Measurements from ENCODE around the gene SERPINA4. TPM values are rescaled to one million over a fixed set of nuclear protein-coding genes. Genes with fewer than 3 reads are reported as not detected.

The SERPINA4 gene
- total RNA-seq, 2 donors from 2014 or later: 0.37 TPM; not detected in 1

DNA sequence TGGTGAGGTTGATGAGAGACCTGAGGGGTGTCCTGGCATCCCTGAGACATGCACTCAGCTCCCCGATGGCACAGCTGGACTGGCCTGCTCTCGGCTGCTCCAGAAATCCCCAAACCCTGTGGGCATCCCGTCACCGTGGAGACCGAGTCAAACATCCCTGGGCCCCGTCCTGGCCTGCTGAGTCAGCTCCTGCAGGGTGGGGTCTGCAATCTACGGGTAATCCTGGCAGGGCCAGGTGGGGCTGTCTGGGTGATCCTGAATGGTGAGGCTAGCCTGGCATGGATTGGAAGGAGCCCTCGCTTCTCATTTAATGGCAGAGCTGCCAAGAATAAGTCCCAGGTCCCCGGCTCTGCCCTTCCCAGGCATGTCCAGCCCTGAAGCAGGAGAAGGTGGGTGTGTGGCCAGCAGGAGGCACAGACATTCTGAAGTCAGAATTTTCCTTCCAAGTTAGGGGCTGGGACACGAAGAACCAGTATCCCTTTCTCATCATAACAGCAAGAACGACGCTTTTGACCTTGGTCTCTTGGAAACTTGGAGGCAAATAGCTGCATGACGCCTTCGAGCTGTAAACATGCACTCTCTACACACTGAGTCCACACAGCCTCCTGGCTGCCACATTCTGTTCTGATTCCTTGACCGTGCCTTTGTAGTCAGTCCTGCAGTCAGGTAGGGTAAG lies 17.7 kb upstream of the SERPINA4 start:
- Histone ChIP-seq H3K9ac (ENCODE audit: low read depth in 2 of 2, low read length in 2 of 2) (no peak overlapping the region), H3K4me1 (no peaks in the 10 kb centered on the region), H3K27me3 (no peaks in the 10 kb centered on the region), H3K36me3 (no peaks in the 10 kb centered on the region), H3K4me3 (no peak overlapping the region), H3K9me3 (no peaks in the 10 kb centered on the region), H3K27ac (no peak overlapping the region)
- TF ChIP-seq, protein P1, sequence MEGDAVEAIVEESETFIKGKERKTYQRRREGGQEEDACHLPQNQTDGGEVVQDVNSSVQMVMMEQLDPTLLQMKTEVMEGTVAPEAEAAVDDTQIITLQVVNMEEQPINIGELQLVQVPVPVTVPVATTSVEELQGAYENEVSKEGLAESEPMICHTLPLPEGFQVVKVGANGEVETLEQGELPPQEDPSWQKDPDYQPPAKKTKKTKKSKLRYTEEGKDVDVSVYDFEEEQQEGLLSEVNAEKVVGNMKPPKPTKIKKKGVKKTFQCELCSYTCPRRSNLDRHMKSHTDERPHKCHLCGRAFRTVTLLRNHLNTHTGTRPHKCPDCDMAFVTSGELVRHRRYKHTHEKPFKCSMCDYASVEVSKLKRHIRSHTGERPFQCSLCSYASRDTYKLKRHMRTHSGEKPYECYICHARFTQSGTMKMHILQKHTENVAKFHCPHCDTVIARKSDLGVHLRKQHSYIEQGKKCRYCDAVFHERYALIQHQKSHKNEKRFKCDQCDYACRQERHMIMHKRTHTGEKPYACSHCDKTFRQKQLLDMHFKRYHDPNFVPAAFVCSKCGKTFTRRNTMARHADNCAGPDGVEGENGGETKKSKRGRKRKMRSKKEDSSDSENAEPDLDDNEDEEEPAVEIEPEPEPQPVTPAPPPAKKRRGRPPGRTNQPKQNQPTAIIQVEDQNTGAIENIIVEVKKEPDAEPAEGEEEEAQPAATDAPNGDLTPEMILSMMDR (IDR thresholded peaks at IDR 0.05): no peak
- DNase-seq: no peak
- intact Hi-C loops (cut with DNase I): no loop called here

DNA sequence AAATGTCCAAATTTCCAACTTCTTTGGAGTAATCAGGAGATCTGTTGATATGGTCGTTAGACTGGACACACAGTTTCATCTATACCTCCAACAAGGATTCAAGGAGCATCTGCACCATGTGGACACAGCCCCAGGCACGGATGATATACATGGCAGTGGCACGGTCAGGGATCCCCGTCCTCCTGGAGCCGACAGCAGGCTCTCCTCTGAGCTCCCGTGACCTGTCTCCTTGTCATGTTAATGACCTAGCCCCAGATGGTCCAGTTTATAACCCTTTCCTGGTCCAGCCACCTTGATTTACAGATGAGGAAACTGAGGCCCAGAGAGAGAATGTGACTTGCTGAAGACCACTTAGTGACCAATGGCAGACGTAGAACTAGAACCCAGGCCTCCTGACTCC lies 16.5 kb upstream of the SERPINA4 start:
- no peak for DNase-seq
- Histone ChIP-seq H3K9ac (ENCODE audit: low read depth in 2 of 2, low read length in 2 of 2) (no peak overlapping the region), H3K4me3 (no peak overlapping the region), H3K9me3 (no peaks in the 10 kb centered on the region), H3K27ac (no peak overlapping the region), H3K36me3 (no peaks in the 10 kb centered on the region), H3K27me3 (no peaks in the 10 kb centered on the region), H3K4me1 (no peaks in the 10 kb centered on the region)
- intact Hi-C loops (cut with DNase I): no loop called here
- TF ChIP-seq, protein P1 (IDR thresholded peaks at IDR 0.05): no peak

DNA sequence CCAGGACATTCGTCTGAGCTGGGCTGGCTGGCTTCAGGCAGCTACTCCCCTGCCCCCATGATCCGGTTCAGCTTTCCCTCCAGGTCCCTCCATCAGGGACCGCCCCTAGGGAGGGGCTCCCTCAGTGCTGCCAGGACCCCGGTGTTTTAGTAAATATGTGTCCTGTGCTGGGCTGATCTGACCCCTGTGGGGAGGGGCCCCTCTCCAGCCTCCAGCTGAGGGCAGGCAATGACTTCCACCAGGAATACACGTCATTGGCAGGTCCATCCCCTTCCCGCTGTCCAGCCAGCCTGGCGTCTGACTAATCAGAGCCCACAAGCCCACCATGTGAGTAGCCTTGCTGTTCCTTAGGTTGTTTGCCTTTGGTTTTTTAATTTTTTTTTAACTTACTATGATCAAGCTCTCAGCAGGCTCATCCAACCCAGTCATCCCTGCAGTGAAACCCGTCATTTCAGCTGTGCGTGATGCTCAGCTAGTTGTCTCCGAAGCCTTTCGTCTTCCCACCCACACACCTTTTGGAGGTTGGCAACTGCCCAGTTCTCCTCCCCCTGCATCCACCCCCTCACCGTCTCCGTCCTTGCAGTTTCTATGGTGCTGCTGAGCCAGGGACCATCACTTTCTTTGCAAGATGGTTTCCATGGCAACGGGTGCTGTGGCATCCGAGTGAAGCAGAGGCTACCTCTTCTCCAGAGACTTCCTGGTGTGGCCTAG lies 16.0 kb upstream of the SERPINA4 start:
- DNase-seq: no peak
- H3K9me3 ChIP-seq: no peaks in the 10 kb centered on the region
- no peaks in the 10 kb centered on the region for H3K36me3 ChIP-seq
- TF ChIP-seq, protein P1 (IDR thresholded peaks at IDR 0.05): no peak
- no peak overlapping the region for H3K9ac ChIP-seq (ENCODE audit: low read depth in 2 of 2, low read length in 2 of 2)
- H3K4me1 ChIP-seq: no peaks in the 10 kb centered on the region
- no peaks in the 10 kb centered on the region for H3K27me3 ChIP-seq
- H3K27ac ChIP-seq: no peak overlapping the region
- no peak overlapping the region for H3K4me3 ChIP-seq
- intact Hi-C loops (cut with DNase I): no loop called here

DNA sequence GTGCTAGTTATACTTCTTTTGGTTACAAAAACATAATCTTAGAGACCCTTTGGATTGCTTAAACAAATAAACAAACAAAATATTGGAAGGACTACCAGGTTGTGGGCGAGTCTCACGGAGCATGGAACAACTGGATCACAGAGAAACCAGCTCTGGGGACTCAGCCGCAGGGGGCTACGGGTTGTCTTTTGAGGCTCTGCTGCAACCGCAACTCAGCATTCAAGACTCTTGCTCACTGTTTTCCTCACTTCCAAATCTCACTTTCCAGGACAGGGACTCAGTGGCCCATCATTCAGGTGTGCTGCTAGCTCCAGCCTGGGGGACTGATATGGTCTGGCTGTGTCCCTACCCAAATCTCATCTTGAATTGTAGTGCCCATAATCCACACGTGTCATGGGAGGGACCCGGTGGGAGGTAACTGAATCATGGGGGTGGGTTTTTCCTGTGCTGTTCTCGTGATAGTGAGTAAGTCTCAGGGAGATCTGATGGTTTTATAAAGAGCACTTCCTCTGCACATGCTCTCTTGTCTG lies 14.0 kb upstream of the SERPINA4 start:
- no peak overlapping the region for H3K9ac ChIP-seq (ENCODE audit: low read depth in 2 of 2, low read length in 2 of 2)
- H3K27ac ChIP-seq: no peak overlapping the region
- DNase-seq: no peak
- TF ChIP-seq, protein P1 (IDR thresholded peaks at IDR 0.05): no peak
- no peak overlapping the region for H3K4me3 ChIP-seq
- H3K4me1 ChIP-seq: no peaks in the 10 kb centered on the region
- no peaks in the 10 kb centered on the region for H3K9me3 ChIP-seq
- no peaks in the 10 kb centered on the region for H3K36me3 ChIP-seq
- no peaks in the 10 kb centered on the region for H3K27me3 ChIP-seq
- intact Hi-C loops (cut with DNase I): no loop called here

DNA sequence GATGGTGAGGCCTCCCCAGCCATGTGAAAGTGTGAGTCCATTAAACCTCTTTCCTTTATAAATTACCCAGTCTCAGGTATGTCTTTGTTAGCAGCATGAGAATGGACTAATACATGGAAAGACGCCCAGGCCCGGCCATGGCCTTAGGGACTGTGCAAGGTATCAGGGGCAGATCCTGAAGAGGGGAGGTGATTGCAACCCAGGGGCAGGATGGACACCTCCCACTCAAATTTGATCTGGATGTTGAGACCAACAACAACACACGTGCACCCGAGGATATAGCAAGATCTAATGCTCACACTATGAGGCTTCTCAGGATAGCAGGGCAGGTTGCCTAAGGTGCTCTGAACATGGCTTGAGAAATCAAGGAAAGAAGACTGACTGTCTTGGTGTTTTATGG lies 13.5 kb upstream of the SERPINA4 start:
- H3K4me3 ChIP-seq: no peak overlapping the region
- TF ChIP-seq, protein P1 (IDR thresholded peaks at IDR 0.05): no peak
- no peak overlapping the region for H3K27ac ChIP-seq
- no peak for DNase-seq
- no peaks in the 10 kb centered on the region for H3K36me3 ChIP-seq
- H3K27me3 ChIP-seq: no peaks in the 10 kb centered on the region
- H3K4me1 ChIP-seq: no peaks in the 10 kb centered on the region
- intact Hi-C loops (cut with DNase I): no loop called here
- no peaks in the 10 kb centered on the region for H3K9me3 ChIP-seq
- H3K9ac ChIP-seq (ENCODE audit: low read depth in 2 of 2, low read length in 2 of 2): no peak overlapping the region
